GM12801 (cell line): ENCODE results near the gene CDS2.

Source experiments
- TF ChIP-seq, protein P1 (sequence below): IDR thresholded peaks from one replicate; pipeline ENCODE4 v1.5.1; 2011; ENCODE audit warnings: control low read depth; ENCODE audit not compliant: insufficient read length; ENCODE audit errors: extremely low read depth

The CDS2 gene

DNA sequence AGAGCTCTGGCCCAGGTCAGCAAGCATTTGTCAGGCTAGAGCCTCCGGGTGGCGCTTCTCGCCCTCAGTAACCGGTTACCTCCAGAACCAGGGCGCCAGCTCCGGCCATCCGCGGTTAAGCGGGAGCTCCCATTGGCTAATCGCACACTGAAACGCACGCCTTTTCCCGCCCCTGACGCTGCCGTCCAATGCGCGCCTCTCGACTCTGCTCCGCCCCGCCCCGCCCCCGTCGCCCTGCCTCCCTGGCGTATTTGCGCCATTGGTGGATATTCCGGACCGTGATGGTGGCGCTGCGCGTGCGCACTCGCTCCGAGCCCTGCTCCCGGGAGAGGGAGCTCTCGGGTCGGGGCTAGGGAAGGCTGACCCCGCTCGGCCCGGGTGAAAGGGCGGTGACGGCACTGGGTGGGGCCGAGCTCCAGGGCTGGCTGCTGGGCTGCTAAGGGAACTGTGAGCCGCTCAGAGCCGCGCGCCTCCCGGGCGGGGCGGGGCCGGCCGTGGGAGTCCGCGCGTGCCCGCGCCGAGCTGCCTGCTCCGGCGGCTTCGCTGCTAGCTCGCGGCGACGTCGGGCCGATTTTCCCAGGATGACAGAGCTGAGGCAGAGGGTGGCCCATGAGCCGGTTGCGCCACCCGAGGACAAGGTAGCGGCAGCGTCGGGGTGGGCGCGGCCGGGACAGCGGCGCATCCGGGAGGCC, at the start of gene CDS2:
Gene CDS2 (plus strand): TSS at position 497 of the 692 bp plus-strand sequence. CDS start 85 bp downstream, at position 582.
- TF ChIP-seq, protein P1, sequence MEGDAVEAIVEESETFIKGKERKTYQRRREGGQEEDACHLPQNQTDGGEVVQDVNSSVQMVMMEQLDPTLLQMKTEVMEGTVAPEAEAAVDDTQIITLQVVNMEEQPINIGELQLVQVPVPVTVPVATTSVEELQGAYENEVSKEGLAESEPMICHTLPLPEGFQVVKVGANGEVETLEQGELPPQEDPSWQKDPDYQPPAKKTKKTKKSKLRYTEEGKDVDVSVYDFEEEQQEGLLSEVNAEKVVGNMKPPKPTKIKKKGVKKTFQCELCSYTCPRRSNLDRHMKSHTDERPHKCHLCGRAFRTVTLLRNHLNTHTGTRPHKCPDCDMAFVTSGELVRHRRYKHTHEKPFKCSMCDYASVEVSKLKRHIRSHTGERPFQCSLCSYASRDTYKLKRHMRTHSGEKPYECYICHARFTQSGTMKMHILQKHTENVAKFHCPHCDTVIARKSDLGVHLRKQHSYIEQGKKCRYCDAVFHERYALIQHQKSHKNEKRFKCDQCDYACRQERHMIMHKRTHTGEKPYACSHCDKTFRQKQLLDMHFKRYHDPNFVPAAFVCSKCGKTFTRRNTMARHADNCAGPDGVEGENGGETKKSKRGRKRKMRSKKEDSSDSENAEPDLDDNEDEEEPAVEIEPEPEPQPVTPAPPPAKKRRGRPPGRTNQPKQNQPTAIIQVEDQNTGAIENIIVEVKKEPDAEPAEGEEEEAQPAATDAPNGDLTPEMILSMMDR: no peak

DNA sequence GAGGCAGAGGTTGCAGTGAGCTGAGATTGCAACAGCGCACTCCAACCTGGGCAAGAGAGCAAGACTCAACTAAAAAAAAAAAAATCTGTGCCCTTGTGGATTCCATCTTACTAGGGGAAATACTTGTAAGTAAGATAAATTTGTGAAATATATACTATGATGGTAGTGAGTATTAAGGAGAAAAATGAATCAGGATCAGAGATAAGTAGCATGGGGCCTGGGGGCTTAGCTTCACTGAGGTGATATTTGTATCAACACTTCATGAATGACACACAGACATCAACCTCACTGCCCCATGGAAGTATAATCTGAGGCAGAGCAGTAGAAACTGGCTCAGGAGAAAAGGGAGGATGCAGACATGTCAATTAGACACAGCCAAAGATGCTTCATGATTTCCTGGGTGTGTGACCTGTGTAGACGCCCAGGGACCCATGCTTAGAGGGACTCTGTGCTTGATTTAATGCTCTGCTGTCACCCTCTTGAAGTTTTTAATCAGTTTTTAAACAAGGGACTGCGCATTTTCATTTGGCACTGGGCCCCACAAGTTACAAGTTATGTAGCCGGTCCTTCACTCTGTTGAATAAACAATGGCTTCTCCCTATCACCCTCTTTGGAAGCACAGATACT, 48.9 kb upstream of the CDS2 start:
- TF ChIP-seq, protein P1: no peak

DNA sequence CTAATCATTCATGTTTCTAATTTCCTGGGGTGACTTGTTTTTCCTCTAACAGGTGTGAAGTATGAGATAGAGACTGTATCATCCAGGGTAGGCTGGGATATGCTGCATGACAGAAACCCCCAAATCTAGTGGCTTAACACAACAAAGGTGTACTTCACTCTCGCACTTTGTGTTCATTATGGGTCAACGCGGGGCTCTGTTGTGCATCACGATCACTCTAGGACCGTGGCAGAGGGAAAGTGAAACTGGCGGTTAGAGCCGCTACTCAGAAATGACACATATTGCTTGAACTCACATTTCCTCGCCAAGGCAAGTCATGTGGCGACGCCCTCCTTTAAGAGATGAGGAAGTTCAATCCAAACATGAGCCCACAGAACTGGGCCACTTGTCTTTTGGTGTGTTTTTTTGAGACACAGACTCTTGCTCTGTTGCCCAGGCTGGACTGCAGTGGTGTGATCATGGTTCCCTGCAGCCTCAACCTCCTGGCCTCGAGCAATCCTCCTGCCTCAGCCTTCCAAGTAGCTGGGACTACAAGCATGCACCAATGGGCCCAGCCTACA, 48.3 kb upstream of the CDS2 start:
- TF ChIP-seq, protein P1: no peak

DNA sequence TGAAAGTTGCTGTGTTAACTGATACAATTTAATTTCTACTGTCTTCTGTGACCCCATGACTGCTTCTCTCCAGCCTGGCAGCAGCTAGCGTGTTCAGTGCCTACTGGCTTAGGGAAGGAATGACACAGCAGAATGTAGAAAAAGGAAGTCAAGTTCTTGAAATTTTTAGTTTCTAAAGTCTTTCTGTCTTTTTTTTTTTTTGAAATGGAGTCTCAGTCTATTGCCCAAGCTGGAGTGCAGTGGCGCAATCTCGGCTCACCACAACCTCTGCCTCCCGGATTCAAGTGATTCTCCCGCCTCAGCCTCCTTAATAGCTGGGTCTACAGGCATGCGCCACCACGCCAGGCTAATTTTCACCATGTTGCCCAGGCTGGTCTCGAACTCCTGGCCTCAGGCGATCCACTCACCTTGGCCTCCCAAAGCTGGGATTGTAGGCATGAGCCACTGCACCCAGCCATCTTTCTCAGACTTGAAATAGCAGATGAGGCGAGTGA, 46.4 kb upstream of the CDS2 start:
- TF ChIP-seq, protein P1: no peak

DNA sequence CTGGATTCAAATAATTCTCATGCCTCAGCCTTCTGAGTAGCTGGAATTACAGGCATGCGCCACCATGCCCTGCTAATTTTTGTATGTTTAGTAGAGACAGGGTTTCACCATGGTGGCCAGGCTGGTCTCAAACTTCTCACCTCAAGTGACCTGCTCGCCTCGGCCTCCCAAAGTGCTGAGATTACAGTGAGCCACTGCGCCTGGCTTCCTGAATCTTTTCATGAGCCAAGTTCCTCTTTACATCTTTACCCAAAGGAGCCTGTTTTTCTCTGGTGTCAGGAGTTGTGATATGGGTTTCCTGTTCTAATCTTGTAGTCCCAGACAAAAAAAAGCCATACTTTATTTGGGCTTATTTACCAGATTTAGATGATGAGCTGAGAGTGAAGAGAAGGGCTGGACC, 41.4 kb upstream of the CDS2 start:
- TF ChIP-seq, protein P1: no peak

DNA sequence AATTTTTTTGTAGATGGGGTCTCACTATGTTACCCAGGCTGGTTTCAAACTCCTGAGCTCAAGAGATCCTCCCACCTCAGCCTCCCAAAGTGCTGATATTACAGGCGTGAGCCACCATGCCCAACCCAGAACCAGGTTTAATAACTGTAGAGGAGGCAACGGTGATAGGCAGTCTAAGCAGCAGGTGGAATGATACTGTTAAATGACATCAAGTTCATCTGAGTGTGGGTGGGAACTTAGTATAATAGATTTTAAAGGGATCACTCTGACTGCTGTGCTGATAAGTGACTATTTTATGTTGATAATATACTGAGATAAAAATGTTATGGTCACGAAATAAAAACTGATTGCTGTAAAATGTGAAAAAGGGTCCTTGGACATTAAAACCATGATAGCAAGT, 38.1 kb upstream of the CDS2 start:
- TF ChIP-seq, protein P1: no peak

DNA sequence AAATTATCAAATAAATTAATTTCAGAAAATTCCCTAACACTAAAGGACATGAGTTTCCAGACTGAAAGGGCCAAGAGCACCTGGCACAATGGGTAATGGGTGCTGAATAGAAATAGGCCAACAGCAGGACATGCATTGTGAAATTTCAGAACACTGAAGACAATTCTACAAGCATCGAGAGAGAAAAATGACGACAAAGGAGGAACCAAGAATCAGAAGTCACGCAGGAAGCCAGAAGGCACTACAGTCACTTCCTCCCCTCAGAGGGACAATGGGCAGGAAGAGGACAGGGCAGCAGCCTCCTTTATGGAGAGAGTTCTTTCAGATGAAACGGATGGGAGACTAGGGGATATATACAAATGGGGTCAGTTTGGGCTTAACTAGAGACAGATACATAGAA, 36.6 kb upstream of the CDS2 start:
- TF ChIP-seq, protein P1: no peak
